GM18502 (cell line): Measurements from ENCODE around the gene CYP39A1.

Source experiments
- ATAC-seq: cut with Tn5 transposase; IDR thresholded peaks from one replicate; pipeline ENCODE4 v1.9.1; 2021; ENCODE audit warnings: mild to moderate bottlenecking; ENCODE audit not compliant: unreplicated experiment, poor library complexity

The CYP39A1 gene

GRCh38 chr6:46526607-46527006, 126.0 kb downstream of the CYP39A1 start:
- ATAC-seq, result no peak

GRCh38 chr6:46525583-46525982, 127.0 kb downstream of the CYP39A1 start:
- no peak for ATAC-seq

- ATAC-seq, result no peak
These were observed 131.1 kb downstream of the CYP39A1 start for GRCh38 chr6:46521464-46521971.

GRCh38 chr6:46517202-46517601, 135.4 kb downstream of the CYP39A1 start:
- ATAC-seq, result no peak

GRCh38 chr6:46513533-46513932, 139.1 kb downstream of the CYP39A1 start:
- ATAC-seq, result no peak

GRCh38 chr6:46511320-46511719, 141.3 kb downstream of the CYP39A1 start:
- ATAC-seq, result no peak

- no peak for ATAC-seq
These were observed 142.0 kb downstream of the CYP39A1 start for GRCh38 chr6:46510651-46511050.

- no peak for ATAC-seq
These were observed 142.6 kb downstream of the CYP39A1 start for GRCh38 chr6:46509981-46510510.

GRCh38 chr6:46509063-46509462, 143.6 kb downstream of the CYP39A1 start:
- ATAC-seq, result no peak

- ATAC-seq, result no peak
These were observed 145.2 kb downstream of the CYP39A1 start for GRCh38 chr6:46507426-46507825.

GRCh38 chr6:46505693-46506512, 146.7 kb downstream of the CYP39A1 start:
- no peak for ATAC-seq

GRCh38 chr6:46504242-46504641, 148.4 kb downstream of the CYP39A1 start:
- ATAC-seq, result no peak

- ATAC-seq, result no peak
These were observed 150.0 kb downstream of the CYP39A1 start for GRCh38 chr6:46502486-46503119.

- no peak for ATAC-seq
These were observed 151.2 kb downstream of the CYP39A1 start for GRCh38 chr6:46501136-46502089.

GRCh38 chr6:46500382-46500781, 152.2 kb downstream of the CYP39A1 start:
- ATAC-seq, result no peak
